NCI-H82 treated with DMSO at 0.1 percent for 48 hours (cell line): Measurements from ENCODE around the gene CD1D.
"Not testable (repeated sequence)": the region's sequence is repeated elsewhere in the genome, so short reads cannot be mapped to it uniquely, and the experiment has no call there.

Experiments used
- DNase-seq: peaks from one replicate; lab custom pipeline; 2025; ENCODE audit not compliant: unreplicated experiment; lab: John Stamatoyannopoulos, UW

Gene CD1D

DNA sequence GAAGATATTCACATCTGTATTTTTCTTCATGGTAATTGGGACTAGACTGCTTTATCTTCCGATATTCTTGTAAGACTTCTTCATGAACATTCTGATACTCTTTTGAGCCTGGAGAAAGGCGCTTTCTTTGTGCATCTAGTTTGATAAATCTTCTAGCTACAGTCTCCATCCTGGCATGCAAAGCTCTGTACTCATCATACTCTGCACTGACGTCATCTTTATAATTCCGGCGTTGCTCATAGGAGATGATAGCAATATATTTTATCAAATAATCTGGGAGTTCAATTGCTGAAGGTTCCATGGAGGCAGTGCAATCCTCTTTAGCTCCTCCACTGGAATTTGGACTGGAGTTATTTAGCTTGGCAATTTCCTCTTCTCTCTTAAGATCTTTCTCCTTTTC, 4.8 kb upstream of the CD1D start:
- not testable (repeated sequence) for DNase-seq

DNA sequence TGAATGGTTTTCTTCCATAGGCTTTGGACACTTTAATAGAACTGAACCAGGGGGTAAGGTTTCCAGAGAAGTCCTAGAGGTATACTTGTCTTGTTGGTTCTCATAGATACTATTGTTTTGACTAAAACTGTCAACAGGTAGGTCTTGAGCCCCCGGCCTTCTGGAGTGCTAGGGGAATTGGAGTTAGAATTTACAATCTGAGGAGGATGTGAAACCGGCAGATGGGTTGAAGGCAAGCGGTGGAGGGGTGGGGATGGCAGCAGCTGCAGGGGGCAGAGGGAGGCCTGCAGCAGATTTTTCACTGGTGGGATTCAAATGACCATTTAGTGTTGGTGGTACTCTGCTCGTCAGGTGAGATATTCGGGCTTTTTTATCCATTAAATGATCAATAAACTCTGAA, 4.3 kb upstream of the CD1D start:
- no peak for DNase-seq

DNA sequence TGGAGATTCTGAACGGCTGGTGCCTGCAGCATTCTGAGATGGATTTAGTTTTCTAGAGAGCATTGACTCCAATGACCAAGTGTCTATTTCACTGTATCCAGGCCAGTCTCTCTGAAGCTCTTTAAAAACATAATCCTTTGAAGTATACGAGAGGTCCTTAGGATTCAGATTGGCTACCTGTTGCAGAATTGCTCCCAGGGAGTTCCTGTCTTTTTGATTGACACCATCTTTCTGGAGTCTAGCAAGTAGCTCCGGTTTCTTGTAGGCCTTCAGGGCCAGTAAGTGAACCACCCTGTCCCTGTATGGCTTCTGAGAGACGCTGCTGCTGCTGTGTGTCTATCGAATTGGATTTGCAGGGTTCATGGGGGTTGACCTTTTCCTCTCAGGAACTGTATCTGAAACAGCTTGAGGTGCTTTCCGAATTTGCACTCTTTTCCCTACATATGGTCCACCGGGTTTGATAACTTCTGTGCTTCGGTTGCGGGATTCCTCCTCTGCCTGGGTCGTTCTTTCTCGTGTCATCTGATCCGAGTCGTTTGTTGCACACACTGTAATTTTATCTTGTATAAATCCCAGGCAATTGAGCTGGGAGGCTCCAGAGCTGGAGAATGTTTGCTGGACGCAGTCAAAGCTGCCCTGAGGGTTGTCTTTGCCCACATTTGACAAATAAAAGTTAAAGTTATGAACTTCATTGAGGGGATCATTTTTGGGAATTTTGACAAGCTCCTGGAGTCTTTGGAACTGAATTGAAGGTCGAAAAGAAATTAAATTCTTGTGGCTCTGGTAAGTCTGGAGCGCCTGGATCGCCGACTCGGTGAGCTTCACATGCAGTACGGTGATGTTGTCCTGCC, 3.6 kb upstream of the CD1D start:
- not testable (repeated sequence) for DNase-seq

DNA sequence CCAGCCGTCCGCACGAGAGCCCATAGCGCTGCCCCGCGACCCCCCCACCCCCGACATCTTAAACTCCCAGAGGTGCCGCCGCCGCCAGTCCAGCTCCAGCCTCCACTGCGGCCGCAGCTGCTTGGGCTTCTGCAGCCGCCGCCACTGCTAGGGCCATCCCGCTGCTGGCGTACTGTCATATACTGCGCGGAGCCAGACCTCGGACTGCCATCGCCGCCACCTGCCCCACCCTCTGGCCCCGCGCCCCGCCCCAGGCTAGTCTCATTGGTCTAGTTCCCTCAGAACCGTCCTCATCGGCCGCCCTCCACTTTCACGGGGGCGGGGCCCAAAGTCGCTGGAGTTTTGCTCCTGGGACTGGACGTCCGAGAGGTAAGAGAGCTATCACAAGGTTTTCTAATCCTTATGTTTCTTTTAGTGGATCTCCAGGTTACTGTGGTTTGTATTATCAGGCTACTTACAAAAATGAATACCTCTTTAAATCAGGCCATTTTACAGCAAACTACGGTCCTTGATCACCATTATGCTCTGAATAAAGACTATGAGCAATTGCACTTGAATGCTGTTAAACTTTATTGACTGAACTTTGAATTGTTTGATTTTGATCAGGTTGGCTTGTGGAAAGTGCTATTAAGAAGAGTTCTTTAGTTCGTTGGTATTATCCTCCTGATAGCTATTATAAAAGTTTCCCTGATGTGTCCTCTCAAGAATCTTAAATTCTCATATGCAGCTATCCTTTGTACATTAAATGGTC, 2.8 kb upstream of the CD1D start:
- peak; percentile 15 for DNase-seq

DNA sequence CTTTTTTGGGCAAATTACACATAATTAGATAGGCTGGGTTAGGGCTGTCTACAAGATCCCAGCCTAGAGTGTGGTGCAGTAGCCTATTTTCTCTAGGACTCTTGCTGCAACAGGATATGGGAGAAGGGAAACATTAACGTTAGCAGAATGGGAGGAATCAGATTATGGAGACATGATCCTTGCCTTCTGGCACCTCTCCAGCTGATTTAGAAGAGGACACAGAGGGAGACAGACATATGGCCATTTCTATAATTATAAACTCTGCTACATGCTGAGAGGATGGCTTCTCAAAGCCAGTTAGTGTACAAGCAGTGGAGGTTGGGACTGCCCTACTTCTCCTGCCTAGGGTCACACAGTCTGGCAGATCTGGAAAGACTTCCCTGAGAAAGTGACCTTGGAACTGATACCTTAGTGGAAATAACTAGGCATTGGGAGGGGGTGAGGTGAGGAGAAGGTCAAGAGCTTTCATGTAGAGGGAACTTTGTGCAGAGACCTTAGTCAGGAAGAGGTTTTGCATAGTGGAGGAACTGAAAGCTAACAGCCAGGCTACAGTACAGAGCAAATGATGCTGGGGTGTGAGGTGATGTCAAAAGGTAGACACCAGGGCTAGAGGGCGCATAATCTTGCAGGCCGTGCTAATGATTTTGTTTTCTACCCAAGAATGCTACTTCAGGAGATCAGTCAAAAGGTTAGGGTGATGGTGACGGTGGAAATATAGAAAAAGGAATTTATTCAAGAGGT, 1.2 kb upstream of the CD1D start:
- DNase-seq: peak; percentile 92

DNA sequence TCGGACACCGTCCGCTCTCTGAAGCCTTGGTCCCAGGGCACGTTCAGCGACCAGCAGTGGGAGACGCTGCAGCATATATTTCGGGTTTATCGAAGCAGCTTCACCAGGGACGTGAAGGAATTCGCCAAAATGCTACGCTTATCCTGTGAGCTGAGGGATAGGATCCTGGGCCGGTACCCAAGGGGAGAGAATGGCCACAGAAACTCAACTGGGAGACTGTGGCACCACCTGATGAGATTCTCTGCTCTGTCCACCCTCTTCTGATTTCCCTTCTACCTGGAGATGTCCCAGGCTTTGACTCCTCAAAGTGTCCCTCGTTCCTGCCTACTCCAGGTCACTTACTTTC, 855 bp downstream of the CD1D start:
- no peak for DNase-seq

DNA sequence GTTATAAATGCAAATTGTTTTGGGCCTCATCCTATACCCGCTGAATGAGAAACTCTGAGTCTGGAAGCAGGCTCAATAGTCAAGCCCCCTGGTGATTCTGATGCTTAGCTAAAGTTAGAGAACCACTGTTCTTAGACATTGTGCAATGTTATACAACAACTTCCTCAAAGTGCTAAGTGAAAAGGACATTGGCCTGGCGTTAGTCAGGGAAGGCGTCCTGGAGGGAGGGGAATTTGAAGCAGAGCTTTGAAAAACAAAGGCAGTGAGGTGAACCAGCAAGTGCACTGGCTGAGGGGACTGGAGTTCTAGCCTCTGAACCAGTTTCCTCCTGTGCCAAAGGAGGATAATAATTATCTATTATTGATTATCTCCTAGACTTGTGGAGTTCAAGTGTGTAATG, 5.1 kb downstream of the CD1D start:
- DNase-seq: no peak

DNA sequence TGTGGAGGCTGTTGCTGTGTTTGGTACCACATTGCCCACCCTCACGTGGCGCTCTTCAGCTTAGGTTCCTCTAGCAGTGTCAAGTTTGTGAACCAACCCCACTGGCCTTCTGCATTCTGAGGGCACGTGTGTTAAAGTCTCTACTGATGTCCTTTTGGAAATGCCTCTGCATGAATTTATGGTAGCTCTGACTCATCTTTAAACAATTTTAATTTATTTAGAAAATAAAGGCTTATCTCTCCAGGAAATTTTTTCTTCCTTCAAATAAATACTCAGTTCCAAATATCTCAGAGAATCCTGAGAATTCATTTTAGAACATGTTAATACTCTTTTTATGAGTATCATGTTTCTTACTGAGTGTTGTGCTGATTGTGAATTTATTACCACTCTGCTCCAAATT, 5.5 kb downstream of the CD1D start:
- no peak for DNase-seq

DNA sequence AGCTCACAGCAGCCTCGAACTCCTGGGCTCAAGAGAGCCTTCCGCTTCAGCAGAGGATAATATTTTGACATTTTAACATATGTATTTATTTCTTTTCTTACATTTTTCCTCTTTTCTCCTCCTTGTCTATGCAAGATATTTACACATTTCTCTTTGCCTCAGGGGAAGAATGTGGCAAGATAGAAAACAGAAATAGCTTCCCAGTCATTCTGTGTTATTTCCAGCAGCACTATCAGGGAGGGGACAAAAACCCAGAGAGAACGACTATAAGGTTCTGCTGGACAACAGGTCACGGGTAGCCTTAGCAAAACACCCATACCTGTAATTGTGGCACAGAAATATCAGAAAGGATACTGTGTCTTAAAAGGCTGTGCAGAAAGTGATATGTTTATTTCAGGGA, 7.9 kb downstream of the CD1D start:
- no peak for DNase-seq

DNA sequence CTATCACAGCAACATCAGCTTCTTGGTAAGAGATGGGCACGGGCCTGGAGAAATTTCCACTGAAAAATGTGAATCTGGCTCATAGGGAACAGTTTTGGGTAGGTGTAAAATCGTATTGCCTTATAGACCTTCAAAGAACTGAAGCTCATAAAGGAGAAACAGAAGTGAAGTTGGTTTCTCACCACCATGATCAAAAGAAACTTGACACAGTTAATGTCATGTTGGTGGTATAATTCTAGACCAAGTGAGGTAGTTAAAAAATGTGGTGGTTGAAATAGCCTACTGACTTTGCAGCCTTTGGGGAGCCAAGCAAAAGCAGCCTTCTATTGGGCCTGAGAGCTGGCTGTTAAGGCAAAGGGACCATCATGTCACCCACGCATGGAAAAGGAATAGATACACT, 8.9 kb downstream of the CD1D start:
- DNase-seq: no peak

DNA sequence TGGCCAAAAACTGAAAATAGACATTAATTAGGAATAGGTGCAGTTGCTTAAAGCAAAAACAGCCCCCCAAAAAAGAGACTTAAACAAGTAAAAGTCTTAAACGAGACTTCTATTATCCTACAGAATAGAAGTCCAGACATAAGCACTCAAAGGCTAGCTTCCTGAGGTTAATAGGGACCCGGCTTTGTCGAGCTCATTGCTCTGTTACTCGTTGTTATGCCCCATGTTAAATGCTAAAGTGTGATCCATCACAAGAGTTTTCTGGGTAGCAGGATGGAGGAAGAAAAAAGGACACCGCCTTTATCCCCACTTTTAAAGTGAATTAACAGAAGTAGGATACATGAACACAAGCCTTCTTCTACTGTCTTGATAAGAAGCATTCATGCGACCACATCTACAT, 10.6 kb downstream of the CD1D start:
- no peak for DNase-seq

DNA sequence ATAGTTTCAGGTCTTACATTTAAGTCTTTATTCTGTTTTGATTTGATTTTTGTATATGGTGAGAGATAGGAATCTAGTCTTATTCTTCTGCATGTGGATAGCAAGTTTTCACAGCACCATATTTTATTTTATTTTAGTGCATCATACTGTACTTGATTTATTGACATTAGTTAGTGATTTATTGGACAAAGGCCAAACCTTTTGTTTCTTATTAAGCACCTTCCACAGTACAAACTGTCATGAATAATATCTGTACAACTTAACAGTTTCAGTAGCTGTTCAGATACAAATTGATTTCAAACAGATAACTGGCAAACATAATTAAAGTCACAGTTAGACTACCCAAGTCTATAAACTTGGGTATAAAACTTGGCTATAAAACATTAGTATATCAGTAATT, 15.8 kb downstream of the CD1D start:
- no peak for DNase-seq

DNA sequence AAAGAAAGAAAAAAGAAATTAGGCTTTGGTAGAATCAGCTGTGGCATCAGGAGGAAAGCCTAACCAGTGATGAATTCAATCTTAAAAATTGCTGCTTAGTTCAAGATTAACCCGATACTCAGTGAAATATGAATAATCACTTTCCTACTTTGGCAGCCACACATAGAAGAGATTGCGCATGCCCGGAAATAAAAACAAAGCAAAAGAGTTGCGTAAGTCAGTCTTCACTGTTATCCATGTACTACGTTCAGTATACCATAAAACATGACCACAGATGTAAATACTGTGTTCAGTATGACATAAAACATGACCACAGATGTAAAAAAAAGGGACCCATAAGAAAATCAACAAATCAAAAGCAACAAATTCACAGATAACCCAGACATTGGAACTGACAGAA, 19.2 kb downstream of the CD1D start:
- no peak for DNase-seq

DNA sequence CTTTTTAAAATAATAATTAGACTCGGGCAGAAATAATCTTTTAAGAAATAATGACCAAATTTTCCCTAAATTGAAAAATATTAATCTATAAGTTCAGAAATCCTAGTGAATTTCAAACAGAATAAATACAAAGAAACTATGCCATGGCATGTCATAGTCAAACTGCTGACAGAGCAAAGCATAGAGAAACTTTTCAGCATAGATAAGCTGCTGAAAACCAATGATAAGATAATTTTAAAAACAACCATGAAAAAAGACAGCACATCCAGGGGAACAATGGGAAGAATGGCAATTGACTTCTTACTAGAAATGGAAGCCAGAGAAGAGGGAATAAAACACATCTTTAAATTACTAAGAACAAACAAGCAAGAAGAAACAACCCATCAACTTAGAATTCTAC, 19.8 kb downstream of the CD1D start:
- DNase-seq: no peak

DNA sequence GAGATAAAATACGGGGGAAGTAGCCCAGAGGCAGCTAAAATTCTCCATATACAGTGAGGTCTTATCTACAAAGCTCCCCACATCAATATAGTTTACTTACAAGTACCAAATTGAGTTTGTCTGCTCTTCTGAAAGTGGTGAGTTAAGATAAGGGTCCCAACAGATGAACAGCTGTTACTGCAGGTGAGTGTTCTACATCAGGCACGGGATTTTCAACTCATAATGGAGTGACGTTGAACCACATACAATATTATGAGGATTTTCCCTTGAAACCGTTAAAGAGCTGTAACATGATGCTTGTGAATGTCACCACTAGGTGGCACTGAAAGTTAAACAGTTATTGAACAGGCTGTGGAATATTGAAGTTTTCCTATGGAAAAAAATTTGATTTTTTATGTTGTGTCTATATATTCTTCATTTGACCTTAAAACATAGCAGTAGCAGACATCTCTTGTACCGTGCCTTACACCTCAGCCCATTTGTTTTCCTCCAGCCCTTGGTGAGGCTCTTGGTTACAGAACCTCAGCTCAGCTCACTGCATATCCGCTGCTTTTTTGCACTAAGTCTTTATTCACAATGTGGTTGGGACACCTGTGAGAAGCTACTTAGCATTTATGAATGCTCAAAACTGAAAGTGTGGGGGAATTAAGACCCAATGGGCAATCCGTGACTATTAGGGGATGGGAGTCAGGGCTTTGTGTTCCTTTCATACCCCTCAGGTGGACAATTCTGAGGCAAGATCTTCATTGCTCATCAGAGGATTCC, 23.2 kb downstream of the CD1D start:
- DNase-seq: no peak

DNA sequence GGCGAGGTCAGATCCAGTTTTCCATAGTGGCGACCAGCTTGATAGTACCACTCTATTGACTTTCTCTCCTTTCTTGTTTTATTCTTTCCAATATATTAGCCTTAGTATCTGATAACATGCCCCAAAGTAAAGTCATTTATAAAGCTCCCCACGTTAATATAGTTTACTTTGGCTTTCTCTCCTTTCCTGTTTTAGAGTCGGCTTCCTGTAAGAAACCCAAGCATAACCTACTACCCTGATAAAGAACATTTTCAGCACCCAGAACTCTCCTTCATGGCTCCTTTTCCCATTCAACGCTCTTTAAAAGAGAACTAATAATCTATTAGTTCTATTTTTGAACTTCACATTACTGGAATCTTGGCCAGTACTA, 23.7 kb downstream of the CD1D start:
- DNase-seq: no peak

DNA sequence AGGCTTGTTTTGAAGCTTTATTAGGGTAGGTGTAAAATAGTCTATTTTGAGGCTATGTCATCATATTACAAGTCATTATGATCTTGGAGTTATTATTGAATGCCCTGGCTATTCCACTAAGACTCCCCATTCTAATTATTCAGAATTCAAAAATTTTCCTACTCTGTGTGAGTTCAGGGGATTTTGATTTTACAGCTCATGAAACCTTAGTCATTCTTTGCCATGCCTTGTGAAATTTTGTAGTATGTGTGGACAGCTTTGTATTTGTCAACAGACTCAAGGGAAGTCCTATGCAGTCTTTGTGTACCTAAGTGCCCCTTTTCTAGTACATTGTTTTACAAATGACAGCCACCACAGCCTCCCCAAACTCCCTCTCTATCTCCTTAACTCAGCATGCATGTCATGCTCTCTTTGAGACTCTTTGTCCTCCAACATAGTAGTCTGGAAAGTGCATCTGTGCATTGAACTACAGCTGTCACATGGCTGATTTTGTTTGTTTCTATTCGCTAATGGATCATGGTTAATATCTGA, 28.0 kb downstream of the CD1D start:
- no peak for DNase-seq

DNA sequence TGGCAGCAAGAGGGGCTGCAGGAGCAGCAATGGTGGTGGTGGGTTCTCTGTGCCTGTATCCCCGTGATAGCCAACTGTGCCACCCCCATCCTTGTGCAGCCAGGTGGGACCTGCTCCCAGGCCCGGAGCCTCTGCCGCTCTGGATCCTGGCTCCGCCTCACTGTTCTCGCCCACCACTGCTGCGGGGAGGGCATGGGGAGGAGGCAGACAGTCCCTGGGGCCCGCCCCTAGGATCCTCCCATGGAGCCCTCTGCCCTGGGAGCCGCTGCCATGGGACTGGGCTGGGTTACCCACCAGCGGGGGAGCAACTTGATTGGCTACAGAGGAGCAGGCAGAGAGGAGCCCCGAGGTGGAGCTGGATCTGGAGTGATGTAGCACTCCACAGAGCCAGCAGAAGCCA, 31.6 kb downstream of the CD1D start:
- no peak for DNase-seq

DNA sequence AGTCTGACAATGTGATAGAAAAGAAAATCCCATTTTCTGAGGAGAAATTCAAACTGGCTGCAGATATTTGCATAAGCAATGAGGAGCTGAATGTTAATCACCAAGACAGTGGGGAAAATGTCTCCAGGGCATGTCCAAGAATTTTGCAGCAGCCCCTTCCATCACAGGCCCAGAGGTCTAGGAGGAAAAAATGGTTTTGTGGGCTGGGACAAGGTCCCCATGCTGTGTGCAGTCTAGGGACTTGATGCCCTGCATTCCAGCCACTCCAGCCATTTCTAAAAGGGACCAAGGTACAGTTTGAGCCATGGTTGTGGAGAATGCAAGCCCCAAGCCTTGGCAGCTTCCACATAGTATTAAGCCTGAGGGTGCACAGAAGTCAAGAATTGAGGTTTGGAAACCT, 42.8 kb downstream of the CD1D start:
- DNase-seq: not testable (repeated sequence)

DNA sequence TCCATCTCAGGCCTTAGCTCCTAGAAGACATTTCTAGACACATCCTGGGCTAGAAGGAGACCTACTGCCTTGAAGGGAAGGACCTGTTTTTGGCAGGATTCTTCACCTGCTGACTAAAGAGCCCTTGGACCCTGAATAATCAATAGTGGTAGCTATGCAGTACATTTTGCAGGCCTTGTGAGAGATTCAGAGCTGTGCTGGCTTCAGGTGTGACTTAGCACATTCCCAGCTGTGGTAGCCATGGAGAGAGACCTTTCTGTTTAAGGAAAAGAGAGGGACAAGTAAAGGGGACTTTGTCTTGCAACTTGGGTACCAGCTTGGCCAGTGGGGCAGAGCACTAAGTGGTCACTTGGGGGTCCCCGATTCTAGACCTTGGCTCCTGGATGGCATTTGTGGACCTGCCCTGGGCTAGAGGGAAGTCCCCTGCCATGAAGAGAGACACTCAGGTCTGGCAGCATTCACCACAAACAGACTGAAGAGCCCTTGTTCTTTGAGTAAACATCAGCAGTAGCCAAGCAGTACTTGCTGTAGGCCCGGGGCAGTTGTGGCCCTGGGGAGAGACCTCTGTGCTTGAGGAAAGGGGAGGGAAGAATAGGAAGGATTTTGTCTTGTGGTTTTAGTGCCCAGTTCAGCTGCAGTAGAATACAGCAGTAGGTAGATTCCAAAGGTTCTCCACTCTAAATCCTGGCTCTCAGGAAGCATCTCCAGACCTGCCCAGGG, 47.4 kb downstream of the CD1D start:
- no peak for DNase-seq
